GM21423 (cell line): Measurements from ENCODE around the gene CUX1.

Source experiments
- ATAC-seq: cut with Tn5 transposase; IDR thresholded peaks from one replicate; pipeline ENCODE4 v1.9.1; 2021; ENCODE audit warnings: mild to moderate bottlenecking, moderate library complexity; ENCODE audit not compliant: unreplicated experiment

Gene CUX1

GRCh38 chr7:102253066-102253972 is 435.9 kb downstream of the CUX1 start:
- ATAC-seq = no peak

DNA sequence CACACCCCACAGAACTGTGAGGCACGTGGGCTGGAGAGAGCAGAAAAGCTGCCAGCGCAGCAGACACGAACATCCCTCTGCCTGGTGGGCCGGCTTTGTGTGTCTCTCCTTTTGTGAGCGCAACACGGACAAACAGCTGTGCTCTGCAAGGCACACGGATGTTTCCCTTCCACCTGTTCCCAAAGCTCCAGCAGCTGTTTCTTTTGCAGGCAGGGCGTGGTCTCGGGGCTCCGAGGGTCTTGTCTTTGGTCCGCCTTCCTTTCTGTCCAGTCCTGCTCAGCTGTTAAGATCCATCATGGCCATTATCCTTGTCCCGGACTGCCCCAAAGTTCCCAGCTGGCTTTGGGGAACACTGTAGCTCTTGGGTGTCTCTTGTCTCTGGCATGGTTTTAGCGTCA is 436.5 kb downstream of the CUX1 start:
- ATAC-seq = no peak

DNA sequence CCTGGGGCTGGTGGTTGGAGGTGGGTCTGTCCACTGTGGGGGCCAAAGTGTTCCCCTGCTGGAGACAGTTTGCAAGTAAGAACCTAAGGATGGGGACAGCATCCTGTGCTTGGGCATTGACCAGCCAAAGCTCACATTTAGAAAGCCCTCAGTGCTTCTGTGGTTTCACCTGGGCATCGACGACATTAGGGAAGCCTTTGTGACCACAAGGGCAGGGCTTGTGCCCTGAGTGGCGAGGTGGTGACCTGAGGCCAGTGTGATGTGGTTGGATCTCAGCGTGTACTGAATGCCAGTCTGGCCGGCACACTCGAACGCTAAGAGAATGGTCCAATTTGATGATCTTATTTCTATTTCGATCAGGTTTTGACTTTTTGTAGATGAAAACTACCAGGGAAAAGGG is 437.1 kb downstream of the CUX1 start:
- no peak for ATAC-seq

GRCh38 chr7:102255501-102255900 is 438.1 kb downstream of the CUX1 start:
- no peak for ATAC-seq

- no peak for ATAC-seq
These were observed 438.5 kb downstream of the CUX1 start for GRCh38 chr7:102255916-102256315.

DNA sequence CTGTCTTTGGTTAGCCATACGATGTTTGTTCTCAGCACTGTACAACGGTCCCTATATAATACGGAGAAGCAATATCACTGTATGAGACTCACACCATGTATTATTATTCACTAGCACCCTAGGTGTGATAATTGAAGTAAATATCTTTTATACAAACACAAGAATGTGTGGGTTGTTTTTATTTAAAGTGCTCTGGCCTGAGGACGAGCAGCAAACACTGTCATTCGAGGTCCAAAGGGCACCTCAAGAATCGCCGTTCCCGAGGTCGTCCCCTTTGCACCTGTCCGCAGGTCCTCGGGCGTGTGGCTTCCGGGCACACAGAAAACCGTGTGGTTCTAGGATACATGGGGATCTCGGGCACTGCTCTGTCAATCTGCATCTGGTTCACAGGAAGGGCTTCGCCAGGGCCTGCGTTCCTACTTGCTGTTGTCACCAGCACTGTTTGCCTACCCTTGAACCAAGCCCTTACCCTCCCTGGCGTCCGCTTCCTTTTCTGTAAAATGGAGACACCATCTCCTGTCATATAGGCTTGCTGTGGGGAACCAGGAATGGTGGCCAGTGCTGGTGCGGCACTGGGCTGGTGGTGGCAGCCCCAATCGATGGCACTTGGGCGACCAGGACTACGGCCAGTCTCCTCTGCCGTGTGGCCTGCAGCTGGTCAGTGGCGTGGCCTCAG is 440.8 kb downstream of the CUX1 start:
- ATAC-seq = no peak

- no peak for ATAC-seq
These were observed 441.3 kb downstream of the CUX1 start for GRCh38 chr7:102258749-102259107.

- no peak for ATAC-seq
These were observed 443.4 kb downstream of the CUX1 start for GRCh38 chr7:102260856-102261255.

DNA sequence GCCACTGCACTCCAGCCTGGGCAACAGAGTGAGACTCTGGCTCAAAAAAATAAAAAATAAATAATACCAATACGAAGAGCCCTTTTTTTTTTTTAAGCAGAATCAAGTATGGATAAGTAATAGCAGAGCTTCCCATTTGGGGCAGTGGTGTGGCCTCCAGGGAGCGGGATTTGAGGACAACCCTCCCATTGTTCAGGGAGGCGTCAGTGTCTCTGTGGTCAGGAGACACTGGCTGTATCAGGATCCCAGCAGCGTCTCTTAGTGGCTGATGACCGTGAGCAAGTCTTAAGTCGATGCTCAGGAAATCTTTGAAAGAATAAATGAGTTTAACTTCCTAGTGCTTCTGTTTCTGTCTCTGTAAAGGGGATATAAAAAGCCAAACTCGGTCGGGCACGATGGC is 444.0 kb downstream of the CUX1 start:
- no peak for ATAC-seq

- no peak for ATAC-seq
These were observed 445.1 kb downstream of the CUX1 start for GRCh38 chr7:102262546-102262945.

- no peak for ATAC-seq
These were observed 447.0 kb downstream of the CUX1 start for GRCh38 chr7:102264367-102264891.

GRCh38 chr7:102266541-102266940 is 449.1 kb downstream of the CUX1 start:
- ATAC-seq = no peak

GRCh38 chr7:102268635-102269034 is 451.2 kb downstream of the CUX1 start:
- ATAC-seq = no peak

DNA sequence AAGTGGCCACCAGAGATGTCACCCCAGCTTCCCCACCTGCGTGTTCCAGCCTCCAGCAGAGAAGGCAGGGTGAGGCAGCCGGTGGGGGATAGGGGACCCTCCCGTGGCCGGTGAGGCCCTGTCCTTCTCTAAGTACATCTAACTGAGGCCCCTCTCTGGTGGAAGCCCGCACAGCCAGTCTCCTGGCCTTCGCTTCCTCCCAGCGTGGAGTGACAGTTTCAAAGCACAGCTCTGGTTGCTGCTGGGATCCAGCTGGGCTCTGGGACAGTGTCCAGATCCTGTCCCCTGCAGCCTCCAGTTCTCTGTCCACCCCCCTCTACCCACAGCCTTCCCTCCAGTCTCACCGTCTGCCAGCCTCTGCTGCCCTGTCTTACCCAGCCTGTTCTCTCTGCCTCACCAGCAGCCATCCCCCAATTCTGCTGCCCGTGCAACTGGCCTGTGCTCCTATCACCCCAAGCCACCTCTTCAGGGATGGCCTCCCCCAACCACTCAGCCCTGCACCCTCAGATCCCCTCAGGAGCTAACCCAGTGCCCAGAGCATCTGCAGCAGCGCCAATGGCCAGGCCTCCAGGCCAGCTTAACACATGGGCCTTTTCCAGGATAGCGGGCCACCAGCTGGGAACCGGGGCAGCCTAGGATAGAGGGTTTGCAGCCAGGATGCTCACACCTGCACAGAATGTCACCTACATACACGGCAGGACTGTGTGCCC is 452.9 kb downstream of the CUX1 start:
- no peak for ATAC-seq

DNA sequence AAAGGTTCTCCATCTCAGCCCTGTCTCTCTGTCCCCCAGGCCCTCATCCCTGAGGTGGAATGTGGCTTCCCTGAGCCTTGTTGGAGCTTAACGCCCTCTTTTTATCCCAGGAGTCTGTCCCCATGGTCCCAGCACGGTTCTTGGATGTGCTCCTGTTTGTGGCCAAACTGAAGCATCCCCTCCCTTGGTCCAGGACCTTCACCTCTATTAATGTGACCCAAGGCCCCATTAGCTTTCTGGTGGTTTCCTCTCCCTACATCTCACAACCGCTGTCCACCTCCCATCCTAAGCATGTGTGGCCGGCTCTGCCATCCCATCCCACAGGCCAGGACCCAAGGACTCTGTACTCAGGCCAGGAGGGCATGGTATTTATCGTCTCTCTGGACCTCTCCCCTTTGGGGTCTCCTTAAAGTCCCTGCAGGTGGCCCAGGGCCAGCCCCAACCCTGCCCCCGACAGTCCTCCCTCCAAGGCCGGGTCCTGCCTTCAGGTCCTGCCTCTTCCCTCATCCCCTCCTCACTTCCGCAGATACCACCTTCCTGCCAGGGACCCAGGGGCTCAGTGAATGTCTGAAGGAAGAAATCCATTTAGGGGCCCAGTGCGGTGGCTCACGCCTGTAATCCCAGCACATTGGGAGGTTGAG is 453.9 kb downstream of the CUX1 start:
- no peak for ATAC-seq

GRCh38 chr7:102272075-102272916 is 454.9 kb downstream of the CUX1 start:
- no peak for ATAC-seq

DNA sequence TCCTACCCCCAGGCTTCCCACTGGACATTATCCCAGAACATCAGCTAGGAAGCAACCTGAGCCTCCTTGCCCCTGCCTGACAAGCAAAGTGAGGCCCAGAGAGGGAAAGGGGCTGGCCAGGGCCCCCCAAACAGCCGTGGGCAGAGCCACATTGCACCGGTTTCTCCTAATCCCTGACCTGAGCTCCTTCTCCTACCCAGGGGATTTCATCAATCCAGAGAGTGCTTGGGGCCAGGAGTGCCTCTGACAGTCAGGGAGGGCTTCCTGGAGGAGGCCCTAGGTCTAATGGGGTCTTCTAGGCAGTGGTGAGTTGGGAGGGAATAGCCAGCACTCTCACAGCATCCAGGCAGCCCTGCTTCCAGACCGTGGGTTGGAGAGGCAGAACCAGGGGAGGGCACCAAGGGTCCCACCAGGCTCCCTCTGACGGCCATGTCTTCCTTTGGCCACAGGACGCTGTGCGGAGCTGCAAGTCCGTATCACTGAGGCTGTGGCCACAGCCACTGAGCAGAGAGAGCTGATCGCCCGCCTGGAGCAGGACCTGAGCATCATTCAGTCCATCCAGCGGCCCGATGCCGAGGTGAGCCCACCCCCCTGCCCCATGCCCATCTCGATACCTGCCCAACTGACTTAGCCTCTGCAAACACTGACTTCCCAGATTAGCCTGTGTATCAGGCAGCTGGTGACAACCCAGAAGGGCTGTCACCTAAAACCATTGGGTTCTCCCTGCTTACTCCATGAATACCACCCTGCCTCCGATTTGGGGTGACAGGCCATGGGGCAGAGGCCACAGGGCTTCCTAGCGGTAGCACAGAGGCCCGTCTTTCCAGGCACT is 455.7 kb downstream of the CUX1 start:
- ATAC-seq = no peak

GRCh38 chr7:102273749-102274712 is 456.6 kb downstream of the CUX1 start:
- ATAC-seq = no peak
